Measurements from ENCODE around the gene CACUL1.

DNA sequence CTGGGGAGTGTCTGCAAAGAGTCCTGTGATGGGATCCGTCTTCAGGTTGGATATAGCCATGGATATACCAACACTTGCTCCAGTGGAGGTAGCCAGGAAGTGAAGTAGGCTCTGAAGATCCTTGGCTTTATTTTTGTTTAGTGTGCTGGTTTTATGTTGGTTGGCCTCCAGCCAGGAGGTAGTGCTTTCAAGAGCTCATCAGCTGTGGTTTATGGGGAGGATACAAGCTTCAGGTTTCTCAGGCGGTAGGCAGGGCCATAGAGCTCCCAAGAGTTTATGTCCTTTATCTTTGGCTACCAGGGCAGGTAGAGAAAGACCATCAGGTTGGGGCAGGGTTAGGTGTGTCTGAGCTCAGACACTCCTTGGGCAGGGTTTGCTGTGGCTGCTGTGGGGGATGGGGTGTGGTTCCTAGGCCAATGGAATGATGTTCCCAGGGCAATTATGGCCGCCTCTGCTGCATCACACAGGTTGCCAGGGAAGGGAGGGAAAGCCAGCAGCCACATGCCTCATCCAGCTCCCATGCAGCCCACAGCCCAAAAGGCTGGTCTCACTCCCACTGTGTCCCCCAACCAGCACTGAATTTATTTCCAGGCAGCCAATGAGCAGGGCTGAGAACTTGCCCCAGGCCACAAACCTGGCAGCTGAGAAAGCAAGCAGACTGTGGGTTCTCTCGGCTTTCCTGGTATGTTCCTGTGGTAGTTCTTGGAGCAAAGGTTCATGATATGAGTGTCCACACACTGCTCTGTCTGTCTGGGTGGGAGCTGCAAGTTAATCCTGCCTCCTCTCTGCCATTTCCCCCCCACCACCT, 92.3 kb downstream of the CACUL1 start:
- TF ChIP-seq SPI1 (IDR thresholded peaks at IDR 0.05; ENCODE audit: low read depth, low read length) = no peak
- TF ChIP-seq TAF1 (IDR thresholded peaks at IDR 0.05; ENCODE audit: low read depth, low read length) = no peak
- TF ChIP-seq POLR2A (IDR thresholded peaks at IDR 0.05; ENCODE audit: low read depth, low read length) = no peak
- TF ChIP-seq POLR2AphosphoS5 (IDR thresholded peaks at IDR 0.05; ENCODE audit: low read depth, low read length) = no peak
- TF ChIP-seq POU2F2 (IDR thresholded peaks at IDR 0.05; ENCODE audit: low read depth, low read length) = no peak

Data from GM12891 (cell line).